GM19452 (cell line): ENCODE results near the gene TMEM44.

ENCODE experiments used
- ATAC-seq: cut with Tn5 transposase; IDR thresholded peaks from one replicate; pipeline ENCODE4 v1.9.1; 2021; ENCODE audit not compliant: unreplicated experiment

TMEM44 gene

DNA sequence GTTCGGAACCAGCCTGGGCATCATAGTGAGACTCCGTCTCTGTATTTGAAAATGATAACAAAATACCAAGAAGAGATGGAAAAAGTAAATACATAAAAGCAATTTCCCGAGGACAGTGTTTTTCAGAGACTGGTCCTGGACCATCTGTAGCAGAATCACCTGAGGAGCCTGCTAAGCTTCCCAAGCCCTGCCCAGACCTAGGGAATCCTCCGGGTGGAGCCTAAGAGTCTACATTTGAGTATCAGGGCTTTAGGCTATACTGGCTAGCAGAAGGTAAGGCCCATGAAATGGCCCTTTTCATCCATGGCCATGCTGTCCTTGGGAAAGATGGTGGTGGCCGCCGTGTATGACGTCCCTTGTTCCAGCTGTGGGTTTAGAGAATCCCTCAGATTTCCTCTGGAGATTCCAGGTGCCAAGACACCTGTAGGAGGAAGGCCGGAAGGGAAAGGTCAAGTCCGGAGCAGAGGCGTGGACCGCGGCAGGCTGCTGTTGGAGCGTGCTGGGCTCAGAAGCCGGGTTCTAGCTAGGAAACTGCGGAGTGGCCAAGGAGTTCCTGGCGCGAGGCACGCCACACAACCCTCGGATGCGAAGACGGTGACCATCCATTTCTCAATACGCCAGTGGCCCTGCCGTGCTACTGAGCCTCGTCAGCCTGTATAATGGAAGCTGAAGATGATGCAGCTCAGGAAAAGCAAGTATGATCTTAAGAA lies 50.9 kb downstream of the TMEM44 start:
- no peak for ATAC-seq

DNA sequence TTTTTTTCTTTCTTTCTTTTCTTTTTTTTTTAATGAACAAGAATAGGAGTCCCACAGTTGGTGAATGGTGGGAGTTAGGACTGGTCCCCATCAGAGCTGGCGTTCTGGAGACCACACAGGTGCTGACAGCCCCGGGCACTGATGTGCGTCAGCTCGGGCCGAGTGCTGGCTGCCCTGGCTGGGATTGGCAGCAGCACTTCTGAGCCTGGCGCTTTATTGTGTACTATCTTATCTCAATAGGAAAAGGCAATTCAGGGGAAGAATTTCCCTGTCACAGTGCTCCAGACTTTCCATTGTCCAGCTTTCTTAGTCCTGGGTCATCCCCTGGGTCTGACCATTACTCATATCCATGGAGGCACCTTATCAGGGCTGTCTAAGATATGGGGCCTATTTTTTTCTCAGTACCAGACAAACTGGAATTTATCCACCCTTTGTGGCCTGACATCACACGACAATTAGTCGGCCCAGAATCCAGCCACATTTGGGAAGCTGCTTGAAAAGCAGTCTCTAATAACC lies 54.1 kb downstream of the TMEM44 start:
- no peak for ATAC-seq

DNA sequence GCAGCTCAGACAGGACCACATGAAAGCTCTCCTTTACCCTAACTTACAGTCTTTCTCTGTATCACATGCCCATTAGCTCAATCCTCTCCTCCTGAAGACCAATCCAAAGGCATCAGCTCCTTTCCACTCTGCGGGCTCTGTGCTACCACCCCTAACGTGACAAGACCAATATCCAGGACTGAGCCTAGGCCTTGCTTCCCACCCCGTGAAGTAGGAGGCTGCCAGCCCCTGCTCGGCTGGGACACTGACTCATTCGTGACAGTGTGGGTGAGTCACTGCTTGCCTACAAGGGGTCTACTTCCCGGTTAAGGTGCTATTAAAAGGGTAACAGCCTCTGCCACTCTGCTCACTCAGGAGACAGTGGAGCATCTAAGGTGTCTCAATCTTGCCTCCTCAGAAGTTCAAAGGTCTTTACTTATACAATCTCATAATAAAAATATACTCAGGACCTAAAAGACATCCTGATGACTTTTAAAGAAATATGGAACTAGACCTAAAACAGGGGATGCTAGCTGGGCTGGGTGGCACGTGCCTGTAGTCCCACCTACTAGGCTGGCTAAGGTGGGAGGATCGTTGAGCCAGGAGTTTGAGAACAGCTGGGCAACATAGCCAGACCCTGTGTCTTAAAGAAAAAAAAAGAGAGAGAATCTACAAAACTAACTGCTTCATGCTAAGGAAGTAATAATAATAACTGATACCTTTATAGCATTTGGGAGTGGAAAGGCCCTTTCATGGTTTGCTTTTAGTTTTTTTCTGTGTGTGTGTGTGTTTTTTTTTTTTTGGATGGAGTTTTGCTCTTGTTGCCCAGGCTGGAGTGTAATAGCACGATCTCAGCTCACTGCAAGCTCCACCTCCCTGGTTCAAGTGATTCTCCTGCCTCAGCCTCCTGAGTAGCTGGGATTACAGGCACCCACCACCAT lies 55.0 kb downstream of the TMEM44 start:
- no peak for ATAC-seq

DNA sequence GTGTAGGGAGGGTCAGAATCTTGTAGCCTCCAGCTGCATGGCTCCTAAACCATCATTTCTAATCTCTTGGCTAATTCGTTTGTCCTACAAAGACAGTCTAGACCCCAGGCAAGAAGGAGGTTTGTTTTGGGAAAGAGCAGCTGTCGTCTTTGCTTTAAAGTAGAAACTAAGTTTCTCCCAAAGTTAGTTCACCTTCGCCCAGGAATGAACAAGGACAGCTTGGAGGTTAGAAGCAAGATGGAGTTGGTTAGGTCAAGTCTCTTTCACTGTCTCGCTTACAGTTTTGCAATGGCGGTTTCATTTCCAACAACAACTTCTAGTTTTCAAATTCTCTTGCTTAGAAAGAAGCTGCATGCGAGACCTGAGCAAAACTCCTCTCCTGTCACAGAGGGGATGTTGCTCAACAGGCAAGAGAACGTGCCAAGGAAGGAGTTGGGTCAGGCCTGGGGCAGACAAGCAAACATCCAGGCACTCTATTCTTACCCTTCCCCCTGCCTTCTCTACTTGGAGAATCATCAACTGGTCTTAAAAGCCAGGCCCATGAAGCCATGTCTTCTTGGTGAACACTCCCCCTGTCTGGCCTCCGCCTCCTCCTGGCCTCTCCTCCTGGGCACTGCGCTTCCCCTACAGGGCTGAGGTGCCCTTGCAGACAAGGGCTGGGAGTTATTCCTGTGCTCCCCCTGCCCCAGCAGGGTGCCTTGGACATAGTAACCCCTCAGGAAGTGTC lies 57.6 kb downstream of the TMEM44 start:
- no peak for ATAC-seq

DNA sequence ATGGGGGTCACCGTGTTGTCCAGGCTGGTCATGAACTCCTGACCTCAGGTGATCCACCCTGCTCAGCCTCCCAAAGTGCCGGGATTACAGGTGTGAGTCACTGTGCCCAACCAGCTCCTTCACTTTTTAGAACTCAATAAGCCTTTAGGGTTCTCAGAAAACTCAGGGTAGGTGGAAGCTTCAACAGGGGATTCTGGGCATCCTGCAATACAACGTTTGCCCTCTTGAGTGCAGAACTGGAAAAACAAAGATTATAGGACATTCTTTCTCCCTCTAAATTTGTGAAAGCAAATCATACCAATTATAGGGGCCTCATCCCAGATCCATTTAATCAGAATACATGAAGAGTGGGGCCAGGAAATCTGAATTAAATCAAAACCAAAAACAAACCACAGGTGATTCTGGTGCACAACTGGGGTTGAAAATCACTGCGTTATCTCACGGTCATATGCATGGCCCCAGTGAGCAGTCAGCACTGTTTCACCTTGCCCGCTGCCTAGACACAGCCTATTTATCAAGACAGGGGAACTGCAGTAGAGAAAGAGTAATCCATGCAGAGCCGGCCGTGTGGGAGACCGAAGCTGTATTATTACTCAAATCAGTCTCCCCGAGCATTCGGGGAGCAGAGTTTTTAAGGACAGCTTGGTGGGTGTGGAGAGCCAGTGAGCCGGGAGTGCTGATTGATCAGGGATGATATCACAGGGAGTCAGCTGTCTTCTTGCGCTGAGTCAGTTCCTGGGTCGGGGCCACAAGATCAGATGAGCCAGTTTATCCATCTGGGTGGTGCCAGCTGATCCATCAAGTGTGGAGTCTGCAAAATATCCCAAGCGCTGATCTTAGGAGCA lies 58.4 kb downstream of the TMEM44 start:
- ATAC-seq = no peak

DNA sequence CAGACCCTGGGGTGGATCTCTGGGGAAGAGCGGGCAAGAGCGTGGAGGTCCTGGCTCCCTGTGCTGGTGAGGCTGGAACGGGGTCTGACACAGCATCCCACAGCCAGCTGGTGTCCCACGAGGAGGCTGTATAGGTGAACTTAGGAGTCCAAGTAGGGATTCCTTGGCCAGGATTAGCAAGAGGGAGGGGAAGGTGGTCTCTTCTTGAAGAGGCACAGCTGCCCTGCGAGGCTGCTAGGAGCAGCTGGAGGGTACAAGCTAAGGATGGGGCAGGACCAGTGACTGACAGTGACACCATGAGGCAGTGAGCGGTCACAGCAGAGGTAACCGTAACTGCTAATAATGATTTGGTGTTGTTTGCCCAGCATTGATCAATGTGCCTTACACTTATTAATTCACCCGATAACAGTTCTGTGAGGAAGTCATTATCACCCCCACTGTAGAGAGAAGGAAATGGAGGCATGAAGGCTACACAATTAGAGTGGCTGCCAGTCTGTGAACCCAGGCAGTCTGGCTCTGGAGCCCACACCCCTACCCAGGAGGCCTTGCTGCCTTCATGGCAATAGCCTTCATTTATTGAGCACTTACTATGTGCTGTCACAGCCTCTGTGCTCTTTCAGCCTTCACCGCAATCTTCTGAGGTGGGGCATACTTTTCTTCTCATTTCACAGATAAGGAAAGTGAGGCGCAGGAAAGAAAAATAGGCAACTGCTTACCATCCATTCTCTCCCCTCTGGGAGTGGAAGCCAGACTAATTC lies 59.4 kb downstream of the TMEM44 start:
- peak; percentile 74 for ATAC-seq

DNA sequence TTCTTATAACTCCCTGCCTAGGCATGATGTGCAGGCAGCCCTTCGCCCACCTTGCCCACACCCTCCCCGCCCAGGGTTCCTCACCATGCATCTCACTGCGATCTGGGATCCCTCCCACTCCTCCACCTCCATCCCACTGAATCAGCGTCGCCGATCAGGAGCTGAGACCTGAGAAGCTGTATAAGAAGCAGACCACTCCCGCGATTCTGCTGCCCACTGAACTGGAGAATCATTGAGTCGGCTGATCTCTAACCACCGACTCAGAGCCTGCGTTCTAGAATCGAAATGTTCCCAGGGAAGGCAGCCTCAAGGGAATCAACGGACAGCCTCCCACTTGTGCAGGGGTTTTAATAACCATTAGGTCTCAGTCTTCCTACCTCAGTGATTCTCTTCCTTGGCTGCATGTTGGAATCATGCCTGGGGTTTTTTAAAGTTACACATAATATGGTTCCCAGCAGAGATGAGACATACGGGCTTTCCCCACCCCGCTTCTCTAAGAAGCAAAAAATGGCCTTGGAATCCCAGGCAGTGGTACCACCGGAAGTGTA lies 60.2 kb downstream of the TMEM44 start:
- no peak for ATAC-seq

DNA sequence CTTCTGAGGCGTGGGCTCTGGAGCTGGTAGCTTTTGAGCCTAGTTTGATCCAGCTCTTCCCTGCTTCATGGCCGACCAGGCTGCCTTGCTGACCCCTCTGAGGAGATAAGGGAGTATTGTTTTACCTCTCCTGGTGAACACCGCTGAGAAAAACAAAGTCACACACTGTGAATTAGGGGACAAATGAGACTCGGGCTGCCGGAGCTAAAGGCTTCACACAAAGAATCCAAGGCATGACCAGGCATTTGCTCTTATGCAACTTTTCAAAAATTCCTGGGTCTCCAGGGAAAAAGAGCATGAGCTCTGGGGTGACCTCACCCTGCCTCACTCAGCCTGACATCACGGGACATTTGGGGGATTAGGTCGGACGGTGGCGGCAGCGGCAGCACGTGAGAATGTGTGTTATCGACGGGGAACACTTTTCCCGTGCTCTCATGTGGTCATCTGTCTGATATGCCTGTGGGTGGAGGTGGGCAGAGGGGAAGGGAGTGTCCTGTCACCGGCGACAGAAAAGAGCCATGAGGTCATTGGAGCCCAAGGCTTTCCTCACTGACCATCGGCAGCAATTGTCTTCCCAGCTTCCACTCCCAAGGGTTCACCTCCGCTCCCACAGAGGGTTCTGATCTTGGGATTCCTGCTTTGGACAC lies 61.0 kb downstream of the TMEM44 start:
- ATAC-seq = no peak

DNA sequence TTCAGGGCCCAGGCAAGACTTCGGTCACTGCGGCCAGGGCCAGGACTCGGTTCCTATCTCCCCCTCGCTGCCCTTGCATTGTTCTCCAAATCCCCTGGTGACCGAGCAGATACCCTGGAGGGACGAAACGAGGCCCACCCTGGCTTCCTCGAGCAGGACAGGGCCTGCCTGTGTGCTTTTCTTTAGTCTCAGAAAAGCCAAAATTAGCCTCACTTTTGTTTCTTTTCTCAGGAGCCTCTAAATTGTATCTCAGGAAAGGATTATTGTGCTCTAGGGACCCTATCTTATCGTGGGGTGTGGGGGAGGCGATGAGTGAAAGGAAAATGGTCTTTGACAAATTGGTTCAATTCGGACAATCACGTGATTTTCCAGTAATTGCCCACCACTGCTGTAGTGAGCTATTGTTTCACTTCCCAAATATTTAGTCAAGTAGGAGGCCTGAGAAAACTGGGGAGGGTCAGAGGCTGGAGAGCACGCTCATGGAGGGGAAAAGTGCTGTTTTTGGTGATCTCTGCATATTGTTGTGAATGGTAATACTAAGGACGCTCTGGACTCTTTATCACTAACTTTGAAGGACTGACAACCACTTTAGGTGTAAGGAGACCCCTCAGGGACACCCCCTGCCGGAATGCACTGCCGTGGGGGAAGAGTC lies 61.6 kb downstream of the TMEM44 start:
- ATAC-seq = no peak

DNA sequence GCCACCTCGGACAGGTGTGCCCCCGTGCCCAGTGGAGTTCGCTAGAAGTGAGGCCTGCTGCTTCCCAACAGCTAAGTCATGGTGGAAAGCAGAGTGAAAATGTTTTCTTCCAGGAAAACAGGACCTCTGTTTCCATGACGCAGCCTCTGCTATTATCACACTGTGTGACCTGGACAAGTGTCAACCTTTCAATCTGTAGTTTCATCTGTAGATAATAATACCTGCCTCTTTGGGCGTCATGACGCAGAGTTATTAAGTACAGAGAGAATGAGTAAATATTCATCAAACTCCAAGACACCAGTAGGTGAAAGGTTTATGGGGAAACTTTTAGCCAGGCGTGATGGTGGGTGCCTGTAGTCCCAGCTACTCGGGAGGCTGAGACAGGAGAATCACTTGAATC lies 62.3 kb downstream of the TMEM44 start:
- ATAC-seq = no peak

DNA sequence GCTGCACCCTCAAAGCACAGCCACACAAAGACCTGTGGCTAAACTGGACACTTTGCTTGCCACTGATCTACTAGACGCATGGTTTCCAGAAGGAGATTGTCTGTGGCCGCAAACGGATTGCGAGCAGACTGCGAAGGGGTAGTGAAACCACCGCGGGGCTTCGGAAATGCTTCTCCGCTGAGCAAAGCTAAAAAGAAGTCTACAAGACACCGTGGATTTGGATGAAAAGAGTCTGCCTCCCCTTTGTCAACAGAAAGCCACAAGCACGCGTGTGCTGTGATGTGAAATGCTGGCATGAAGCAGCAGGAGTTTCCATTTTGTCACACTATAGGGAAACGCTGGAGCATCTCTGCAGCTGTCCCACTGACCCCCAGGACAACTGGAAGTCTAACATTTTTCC lies 63.0 kb downstream of the TMEM44 start:
- ATAC-seq = no peak

DNA sequence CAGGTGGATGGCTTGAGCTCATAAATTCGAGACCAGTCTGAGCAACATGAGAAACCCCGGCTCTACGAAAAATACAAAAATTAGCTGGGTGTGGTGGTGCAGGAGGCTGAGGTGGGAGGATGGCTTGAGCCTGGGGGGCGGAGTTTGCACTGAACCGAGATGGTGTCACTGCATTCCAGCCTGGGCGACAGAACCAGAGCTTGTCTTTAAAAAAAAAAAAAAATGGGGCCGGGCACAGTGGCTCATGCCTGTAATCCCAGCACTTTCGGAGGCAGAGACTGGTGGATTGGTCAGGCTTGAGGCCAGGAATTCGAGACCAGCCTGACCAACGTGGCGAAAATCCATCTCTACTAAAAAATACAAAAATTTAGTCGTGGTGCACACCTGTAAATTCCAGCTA lies 64.0 kb downstream of the TMEM44 start:
- ATAC-seq = no peak

DNA sequence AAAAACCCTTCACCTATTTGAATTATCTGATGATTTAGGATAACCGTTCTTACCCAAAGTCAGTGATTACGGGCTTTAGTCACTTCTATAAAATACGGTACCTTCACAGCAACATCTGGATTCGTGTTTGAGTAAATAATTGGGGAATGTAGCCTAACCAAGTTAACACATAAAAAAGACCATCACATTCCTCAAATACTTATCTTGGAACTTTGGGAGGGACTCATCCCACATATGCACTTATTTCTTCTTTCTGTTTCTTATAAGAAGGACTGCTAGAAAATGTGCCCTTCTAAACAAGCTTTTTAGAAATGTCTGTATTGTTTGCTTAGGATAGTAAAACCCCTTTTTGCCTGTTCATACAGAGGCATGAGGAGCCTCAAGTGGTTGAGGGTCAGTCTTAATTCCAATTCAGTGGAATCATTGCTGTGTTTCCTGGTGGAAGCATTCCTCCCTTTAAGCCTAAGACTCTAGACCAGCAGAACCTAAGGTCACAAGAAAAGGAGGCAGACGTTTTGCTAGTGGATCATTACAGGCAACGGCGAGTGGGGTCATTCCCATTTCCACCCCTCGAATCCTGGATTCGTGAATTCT lies 67.5 kb downstream of the TMEM44 start:
- no peak for ATAC-seq

DNA sequence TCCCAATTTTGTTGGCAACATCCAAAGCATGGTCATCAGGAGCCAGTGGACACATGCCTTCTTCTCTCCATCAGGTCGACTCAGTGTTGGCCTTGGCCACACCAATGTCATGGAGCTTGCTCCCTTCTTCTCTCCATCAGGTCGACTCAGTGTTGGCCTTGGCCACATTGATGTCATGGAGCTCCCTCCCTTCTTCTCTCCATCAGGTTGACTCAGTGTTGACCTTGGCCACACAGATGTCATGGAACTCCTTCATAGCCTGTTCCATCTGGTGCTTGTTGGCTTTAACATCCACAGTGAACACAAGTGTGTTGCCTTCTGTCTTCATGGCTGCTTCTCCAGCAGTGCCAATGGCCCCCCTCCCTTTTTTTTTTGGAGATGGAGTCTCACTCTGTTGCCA lies 70.2 kb downstream of the TMEM44 start:
- no peak for ATAC-seq

DNA sequence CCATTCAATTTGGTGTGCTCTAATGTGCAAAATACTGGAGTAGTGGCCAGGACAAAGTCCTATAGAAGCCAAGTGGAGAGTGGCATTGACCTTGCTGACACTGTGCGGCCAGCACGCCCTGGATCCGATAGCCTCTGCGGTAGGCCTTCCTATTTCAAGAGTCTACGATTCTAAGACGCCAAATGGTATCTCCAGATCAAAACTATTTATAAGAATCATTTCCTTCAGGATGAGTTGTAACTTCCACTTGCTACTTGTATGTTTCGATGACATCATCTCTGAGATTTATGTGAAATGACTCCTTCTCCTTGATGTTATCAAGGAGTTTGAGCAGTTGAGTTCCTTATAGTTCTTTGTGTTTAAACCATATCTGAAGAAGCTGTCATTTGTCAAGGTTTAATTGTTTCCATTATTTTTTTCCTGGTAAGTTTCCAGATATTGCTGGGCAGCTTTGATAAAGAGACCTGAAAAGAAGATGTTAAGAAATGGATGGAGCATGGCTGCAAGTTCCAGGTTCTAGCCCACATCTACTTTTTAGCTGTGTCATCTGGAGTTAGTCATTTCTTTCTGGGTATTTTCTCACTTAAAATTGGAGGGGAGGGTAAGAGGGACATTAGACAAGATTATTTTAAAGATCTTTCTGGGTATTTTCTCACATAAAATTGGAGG lies 71.8 kb downstream of the TMEM44 start:
- no peak for ATAC-seq

DNA sequence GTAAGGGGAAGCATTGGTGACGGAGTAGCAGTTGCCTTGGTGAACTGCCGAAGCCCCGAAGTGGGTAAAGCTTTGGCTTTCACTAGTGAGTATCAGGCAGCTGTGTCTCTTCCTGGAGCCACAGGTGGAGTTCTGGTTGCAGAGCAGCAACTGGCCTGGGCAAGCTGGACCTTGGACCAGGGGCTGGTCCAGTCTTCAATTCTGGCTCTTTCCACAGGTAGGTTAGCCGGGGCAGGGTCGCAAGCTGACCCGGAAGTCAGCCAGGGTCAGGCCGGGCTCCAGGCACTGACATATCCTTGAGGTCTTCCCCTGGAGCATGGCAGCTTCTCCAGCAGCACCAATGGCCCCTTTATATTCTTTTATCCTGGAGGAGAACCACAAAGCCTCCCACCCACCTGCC lies 73.2 kb downstream of the TMEM44 start:
- ATAC-seq = no peak

DNA sequence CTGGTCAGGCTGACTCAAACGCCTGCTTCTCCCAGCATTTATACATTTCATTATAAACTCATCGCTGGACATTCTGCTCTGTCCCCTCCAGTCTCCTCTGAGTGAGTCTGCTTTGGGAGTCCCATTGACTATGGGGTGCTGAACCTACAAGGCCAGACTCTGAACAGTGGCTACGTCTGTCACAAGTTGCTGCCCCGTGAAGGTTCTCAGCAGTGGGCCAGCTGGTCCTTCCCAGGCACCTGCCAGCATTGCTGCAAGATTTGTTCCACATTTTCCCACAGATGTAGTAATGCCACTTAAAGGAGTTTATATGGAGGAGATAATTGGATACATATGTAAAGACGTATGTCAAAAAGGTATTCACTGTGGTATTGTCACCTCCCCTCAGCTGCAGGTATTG lies 73.7 kb downstream of the TMEM44 start:
- no peak for ATAC-seq
